GM19467 (cell line): ENCODE measurements around the gene EDNRA.
A peak's percentile ranks its signal among the peaks of the same experiment; 100 is the strongest.

ENCODE experiments used
- ATAC-seq: cut with Tn5 transposase; IDR thresholded peaks from one replicate; pipeline ENCODE4 v1.9.1; 2021; ENCODE audit warnings: mild to moderate bottlenecking, moderate library complexity; ENCODE audit not compliant: unreplicated experiment

The EDNRA gene

DNA sequence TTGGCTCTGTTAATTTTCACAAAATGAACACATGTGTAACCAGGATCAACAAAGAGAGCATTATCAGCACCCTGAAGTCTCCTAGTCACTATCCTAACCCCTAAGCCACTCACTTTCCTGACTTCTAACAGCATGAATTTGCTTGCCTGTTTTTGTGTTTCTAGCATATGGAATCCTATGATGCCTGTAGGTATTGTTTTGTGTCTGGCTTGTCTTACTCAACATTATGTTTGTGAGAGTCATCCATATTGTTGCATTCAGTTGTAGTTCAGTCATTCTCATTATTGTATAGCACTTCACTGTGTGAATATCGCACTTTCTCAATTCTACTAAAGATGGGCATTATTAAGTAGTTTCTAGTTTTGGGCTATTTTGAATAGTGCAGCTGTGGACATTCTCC lies 15.6 kb downstream of the EDNRA start:
- no peak for ATAC-seq

- no peak for ATAC-seq
These were observed 17.2 kb downstream of the EDNRA start for GRCh38 chr4:147498031-147498660.

- no peak for ATAC-seq
These were observed 27.4 kb downstream of the EDNRA start for GRCh38 chr4:147508346-147508745.

GRCh38 chr4:147509386-147509785 lies 28.5 kb downstream of the EDNRA start:
- no peak for ATAC-seq

DNA sequence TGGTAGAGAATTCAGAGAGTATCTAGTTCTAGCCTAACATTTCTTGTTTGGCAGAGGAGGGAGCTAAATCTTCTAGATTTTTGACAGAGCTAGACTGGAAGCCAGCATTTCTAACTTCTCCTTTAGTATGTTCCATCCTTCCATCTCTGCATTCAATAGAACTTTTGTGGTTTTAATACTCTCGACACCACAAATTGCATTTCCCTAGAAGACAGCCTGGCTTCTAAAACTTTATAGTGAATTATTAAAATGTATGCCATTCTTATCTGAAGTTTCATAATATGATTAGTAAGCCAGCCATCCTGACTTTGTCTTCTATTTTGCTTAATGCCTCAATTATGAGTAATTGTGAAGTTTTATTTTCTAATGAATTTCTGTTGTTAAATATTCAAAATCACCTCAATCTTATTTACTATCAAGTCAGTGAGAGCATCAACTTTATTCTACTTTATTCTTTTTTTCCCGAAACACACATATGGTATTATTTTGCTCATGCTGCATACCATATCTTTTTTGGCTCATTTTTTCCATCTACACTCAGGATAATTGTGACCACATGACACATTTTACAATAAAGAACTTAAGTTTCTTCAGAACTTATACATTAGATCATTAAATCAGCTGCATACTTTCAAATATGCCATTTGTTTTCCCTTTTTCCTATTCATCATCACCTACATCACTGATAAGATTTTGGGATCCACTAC lies 30.2 kb downstream of the EDNRA start:
- ATAC-seq: no peak

GRCh38 chr4:147513091-147513490 lies 32.2 kb downstream of the EDNRA start:
- no peak for ATAC-seq

GRCh38 chr4:147513952-147514351 lies 33.1 kb downstream of the EDNRA start:
- no peak for ATAC-seq

- ATAC-seq: no peak
These were observed 34.5 kb downstream of the EDNRA start for GRCh38 chr4:147515220-147515936.

DNA sequence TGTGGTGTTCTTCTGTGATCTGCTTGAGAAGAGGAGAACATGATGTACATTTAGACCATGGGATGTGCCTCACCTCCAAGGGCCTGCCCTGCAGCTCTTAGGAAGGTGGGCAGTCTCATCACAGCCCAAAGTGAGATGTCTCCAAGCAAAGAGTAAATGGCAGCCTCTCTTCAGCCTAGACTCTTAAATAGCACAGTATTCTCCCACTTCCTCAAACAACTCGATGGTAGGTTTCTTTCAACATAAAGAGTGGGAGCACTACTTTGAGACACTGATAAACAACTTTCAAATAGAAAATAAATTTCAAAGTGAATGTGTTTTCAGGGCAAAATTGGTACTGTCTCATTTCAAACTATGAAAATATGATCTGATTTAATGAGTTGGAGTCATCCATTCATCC lies 35.2 kb downstream of the EDNRA start:
- no peak for ATAC-seq

GRCh38 chr4:147518086-147518485 lies 37.2 kb downstream of the EDNRA start:
- ATAC-seq: no peak

- ATAC-seq: peak; percentile 94
These were observed 38.2 kb downstream of the EDNRA start for GRCh38 chr4:147518846-147519767.

- ATAC-seq: no peak
These were observed 43.7 kb downstream of the EDNRA start for GRCh38 chr4:147524601-147525000.

- ATAC-seq: no peak
These were observed 44.8 kb downstream of the EDNRA start for GRCh38 chr4:147525494-147526271.

DNA sequence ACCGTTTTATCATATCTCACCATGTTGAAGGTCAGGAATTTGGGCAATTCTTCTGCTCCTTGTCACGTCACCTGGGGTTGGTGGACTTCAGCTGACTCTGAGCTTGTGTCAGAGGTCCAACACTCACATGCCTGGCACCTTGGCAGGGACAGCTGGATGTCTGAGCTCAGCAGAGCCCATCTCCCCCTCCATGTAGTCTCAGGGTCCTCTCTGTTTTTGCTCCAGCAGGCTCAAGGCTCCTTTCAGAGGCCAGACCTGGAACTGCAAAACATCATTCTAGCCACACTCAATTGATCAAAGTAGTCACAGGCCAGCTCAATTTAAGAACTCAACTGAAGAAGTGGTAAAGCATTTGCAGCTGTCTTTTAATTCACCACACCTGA lies 45.4 kb downstream of the EDNRA start:
- no peak for ATAC-seq

DNA sequence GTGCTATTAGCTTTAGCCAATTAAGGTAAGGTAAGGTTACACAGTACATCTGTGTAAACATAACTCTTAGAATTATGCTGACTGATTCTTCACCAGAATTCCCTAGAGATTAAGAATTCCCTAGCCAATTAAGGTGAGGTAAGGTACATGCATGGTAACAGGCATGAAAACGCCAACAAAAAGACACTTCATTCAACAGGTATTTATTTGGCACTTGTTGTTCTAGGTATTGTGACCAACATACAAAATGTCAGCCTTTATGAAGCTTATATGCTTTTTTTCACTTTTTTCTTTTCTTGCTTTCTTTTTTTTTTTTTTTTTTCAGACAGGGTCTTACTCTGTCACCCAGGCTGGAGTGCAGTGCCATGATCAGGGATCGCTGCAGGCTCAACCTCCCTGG lies 47.2 kb downstream of the EDNRA start:
- ATAC-seq: no peak

DNA sequence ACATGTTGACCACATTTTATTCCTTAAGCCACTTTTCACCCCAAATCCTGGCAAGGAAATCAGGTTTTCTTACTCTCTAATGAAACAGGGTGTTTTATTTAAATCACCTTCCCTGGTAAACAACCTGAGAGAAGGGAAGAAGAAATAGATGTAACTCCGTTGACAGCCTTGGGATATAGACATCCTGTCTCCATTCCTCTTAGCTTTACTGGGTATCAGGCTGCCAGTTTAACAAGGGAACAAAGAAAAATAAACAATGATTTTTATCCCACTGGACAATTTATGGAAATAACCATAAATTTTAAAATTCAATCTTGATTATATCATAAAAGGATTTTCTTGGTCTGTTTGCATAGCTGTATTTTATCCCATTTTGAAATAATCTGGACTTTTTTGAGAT lies 49.2 kb downstream of the EDNRA start:
- ATAC-seq: no peak

DNA sequence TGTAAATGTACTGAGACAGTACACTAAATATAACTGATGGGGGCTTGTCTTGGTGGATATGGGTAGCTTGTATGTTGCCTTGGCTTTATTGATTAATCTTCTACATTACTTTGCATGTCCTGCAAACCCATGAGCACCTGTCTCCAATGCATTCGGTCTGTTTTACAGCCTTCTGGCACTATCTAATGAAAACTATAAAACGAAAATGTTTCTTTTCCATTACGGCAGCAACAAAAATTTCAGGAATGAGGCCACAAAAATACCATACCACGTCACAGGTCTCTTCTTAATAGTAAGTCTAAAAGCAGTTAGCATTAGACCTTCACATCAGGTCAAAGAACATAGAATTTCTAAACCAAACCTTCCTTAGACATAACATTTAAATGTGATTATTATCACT lies 49.8 kb downstream of the EDNRA start:
- ATAC-seq: no peak

GRCh38 chr4:147532896-147533295 lies 52.0 kb downstream of the EDNRA start:
- no peak for ATAC-seq

DNA sequence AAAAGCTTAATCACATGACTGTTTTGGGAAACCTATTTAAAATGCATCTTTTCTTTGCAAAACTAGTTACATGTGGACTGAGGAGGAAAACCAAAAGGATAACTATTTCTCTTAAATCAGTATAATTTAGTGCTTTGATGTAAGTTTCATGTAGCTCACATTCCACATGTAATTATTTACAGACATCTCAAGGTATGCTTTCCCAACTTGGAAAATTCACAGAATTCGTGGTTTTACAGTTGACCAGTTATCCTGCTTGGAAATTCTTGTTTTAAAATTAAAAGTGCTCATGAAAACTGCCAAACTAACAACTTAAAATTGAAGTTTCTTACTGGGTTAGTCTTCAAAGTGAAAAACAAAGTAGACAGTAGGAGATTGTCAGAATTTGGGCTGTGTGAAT lies 52.4 kb downstream of the EDNRA start:
- no peak for ATAC-seq

GRCh38 chr4:147535124-147535523 lies 54.2 kb downstream of the EDNRA start:
- no peak for ATAC-seq
